ENCODE results near the gene PDE4DIP.
"Not testable (repeated sequence)": the region's sequence is repeated elsewhere in the genome, so short reads cannot be mapped to it uniquely, and the experiment has no call there.

The PDE4DIP gene

DNA sequence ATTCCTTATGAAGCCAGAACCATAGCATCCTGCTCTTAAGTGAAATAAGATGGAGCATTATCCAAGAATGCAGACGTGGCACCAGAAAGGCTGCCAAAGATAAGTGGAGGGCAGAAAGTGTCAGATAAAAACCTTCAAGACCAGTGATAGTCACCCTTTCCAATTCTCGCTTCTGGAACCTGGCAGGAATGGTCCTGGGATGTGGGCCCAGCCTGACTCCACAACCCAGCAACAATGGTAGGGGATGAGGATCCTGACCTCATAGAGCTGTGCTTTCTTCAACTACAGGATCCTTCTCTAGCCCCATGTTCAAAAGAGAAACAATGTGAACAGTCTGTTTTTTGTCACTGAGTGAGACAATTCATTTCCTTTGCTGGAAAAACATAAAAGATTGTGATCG is 145.2 kb downstream of the PDE4DIP start:
- not testable (repeated sequence) for DNase-seq

DNA sequence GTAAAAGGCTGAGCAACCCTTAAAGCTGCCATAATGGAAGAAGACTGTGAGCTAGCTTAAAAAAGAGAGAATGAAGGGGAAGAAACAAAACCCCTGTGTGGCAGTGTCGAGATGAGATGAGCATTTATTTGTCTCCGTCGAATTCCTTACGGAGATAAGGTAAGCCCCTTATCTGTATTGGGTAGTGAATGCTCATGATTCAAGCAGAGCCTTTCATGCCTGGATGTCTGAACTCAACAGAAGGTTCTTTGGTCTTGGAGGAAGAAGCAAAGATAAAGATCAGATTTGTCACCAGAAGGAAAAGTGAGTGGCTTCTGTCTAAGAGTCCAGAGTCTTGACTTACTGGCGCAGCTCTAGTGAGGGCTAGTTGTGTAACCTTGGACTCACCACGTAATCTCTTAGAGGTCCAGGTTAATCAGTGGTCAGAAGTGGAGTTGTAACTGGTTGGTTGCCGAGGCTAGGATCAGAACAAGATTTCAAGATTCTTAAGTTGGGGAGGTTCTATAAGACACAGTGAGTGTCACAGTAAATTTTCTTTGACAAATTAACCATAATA is 146.1 kb downstream of the PDE4DIP start:
- not testable (repeated sequence) for DNase-seq

- not testable (repeated sequence) for DNase-seq
These were observed 147.6 kb downstream of the PDE4DIP start for GRCh38 chr1:148991818-148992217.

GRCh38 chr1:148992364-148992763 is 148.1 kb downstream of the PDE4DIP start:
- not testable (repeated sequence) for DNase-seq

- DNase-seq = not testable (repeated sequence)
These were observed 152.4 kb downstream of the PDE4DIP start for GRCh38 chr1:148996449-148997224.

- not testable (repeated sequence) for DNase-seq
These were observed 153.2 kb downstream of the PDE4DIP start for GRCh38 chr1:148997405-148997804.

DNA sequence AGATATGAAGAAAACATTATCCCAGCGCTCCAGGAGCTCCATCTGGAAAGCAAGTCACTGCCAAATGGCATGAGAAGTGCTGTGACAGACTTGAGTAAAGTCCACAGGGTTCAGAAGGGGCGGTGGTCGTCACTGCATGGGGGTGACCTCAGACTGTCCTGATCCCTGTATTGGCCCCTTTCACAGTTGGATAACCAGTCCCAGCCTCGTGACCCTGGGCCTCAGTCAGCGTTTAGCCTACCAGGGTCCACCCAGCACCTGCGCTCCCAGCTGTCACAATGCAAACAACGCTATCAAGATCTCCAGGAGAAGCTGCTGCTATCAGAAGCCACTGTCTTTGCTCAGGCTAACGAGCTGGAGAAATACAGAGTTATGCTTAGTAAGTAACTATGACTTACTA is 158.4 kb downstream of the PDE4DIP start:
- DNase-seq = not testable (repeated sequence)

GRCh38 chr1:149008326-149008725 is 164.1 kb downstream of the PDE4DIP start:
- DNase-seq = not testable (repeated sequence)

DNA sequence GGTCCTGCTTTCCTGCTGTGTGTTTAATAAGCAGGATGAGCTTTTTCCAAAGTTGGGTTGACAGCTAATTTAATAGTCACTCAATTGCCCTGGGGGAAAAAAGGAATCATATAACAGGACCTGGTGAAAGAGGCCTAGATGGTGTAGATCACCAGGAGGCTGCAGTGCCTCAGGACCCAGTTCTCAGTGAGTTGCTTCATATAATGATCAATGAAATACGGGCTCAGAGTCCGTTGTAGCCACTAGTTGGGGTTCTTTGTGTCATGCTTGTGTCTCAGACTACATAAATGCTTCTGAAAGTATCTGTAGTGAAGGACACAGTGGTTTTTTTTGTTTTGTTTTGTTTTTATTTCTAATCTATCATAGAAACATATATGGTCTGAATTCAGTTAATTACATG is 164.5 kb downstream of the PDE4DIP start:
- not testable (repeated sequence) for DNase-seq

DNA sequence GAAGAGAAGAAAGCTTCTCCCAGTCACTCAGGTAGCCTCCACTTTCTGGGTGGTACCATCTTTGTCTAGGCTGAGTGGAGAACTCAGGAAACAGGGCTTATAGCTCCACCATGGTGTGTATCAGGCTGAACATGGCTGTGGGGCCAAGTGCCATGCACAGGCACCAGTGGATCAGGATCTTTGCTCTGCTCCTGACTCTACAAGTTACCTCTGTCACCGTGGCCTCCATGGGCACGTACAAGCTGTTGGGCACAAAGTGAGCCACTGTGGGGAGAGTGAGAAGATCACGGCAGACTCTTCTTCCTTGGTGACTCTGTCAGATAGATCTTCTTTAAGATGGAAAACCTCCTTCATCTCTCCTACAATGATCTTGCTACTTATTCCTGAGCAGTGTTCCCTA is 165.5 kb downstream of the PDE4DIP start:
- DNase-seq = not testable (repeated sequence)

DNA sequence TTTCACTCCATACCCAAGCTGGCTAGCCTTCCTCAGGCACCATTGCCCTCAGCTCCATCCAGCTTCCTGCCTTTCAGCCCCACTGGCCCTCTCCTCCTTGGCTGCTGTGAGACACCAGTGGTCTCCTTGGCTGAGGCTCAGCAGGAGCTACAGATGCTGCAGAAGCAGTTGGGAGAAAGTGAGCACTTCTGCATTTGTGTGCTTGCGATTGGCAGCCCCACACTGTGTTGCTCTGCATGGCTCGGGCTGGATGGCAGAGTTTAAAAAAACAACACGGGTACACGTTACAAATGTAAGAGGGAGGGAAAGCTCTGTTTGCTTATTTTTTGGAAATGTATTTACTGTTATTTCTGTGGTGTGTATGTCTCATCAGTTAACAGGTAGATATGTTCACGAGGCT is 168.4 kb downstream of the PDE4DIP start:
- not testable (repeated sequence) for DNase-seq

DNA sequence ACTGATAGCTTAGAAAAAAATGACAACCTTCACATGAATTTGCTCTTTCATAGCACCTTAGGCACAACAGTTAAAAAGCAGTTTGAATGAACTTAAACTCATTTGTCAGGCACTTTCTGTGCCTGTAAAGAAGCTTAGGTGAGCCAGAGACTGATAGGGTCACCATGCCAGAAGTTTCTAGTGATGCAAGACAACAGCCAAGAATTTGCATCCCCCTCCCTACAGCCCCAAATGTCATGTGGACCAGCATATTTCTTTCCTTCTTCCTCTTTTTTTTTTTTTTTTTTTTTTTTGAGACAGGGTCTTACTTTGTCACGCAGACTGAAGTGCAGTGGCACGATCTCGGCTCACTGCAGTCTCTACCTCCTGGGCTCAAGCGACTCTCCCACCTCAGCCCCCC is 169.3 kb downstream of the PDE4DIP start:
- not testable (repeated sequence) for DNase-seq

GRCh38 chr1:149015522-149015921 is 171.3 kb downstream of the PDE4DIP start:
- DNase-seq = not testable (repeated sequence)

DNA sequence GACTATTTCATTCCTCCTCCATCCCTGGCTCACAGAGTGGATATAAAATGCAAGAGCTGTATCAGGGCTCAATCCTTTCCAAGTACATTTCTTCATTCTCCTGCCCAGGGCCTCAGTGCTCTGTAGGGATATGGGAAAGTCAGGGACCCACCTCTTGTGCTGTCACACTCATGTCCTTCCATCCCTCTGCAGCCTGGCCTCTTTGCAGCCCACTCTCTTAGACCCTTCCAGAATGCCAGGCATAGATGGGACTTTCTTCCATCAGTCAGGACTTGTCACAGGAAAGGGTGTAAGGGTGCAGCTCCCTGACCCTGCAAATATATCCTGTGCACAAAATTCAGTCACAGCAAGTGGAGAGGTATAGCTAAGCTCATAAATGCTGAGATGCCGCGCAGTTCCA is 172.4 kb downstream of the PDE4DIP start:
- DNase-seq = not testable (repeated sequence)

DNA sequence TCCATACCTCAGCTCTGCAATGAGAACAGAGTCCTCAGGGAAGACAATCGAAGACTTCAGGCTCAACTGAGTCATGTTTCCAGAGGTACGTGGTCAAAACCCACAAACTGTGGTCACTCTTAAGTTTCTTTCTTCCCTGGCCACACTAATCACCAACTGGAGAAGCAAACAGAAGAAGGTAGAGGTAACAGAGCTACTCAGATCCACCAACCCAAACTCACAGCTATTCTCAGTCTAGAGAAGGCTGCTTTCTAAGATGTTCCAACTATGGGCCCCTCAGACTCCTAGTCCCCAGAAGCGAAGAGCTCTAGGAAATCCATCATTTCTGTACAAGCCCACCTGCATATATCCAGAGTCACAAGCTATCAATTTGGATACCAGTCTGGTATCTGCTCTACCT is 174.3 kb downstream of the PDE4DIP start:
- DNase-seq = not testable (repeated sequence)

DNA sequence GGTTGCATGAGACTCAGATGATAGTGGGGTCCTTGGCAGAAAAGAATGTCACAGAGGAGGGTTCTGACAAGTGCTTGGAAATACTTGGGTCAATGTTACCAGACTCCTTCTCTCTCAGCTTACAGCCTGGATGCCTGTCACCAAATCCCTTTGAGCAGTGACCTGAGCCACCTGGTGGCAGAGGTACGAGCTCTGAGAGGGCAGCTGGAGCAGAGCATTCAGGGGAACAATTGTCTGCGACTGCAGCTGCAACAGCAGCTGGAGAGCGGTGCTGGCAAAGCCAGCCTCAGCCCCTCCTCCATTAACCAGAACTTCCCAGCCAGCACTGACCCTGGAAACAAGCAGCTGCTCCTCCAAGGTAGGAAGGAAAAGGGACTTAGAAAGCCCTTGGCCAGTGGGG is 180.1 kb downstream of the PDE4DIP start:
- not testable (repeated sequence) for DNase-seq

- not testable (repeated sequence) for DNase-seq
These were observed 189.7 kb downstream of the PDE4DIP start for GRCh38 chr1:149033916-149034315.

GRCh38 chr1:149043056-149043455 is 198.8 kb downstream of the PDE4DIP start:
- not testable (repeated sequence) for DNase-seq

DNA sequence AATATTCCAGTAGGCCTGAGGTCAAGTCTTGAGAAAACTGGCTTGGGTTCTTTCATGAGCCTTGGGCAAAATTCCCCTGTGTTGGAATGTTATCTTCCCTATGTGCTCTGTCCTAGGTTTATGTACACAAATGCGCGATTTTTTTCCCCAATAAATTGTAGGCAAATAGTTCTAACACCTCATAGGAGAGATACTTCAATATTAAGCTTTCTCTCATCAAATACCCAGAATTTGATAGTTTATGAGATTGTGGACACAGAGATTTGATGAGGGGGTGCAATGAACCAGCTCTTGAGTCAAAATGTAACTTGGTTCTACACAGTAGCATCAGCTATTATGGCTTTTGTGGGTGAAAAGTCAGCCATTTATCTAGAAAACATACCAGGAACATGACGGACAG is 220.4 kb downstream of the PDE4DIP start:
- not testable (repeated sequence) for DNase-seq

DNA sequence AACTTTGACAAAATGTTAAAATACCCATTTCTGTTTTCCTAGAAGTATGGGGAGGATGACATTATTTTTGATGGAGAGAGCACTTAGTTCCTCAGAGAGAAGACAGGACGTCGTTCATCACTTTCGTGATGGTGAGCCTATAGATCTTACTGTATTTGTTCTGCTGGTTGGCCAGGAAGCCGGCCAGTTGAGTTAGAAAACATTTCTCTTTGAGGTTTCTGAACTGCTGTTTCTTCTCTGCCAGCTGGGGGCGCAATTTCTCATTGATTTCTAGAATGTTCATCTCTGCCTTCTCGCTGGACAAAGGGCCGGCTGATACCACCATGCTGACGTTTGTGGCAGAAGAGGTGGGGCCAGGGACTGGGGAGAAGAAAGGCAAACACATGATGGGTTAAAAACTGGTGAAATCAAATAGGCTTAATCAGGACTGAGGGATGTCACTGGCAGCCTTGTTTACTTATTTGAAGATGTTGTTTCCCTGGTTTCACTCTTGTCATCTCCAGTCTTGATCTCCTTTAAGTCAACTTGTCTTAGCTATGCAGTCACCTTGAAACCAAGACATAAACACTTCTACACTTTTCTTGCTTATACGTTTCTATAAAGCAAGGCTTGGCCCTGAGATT is 231.4 kb downstream of the PDE4DIP start:
- DNase-seq = not testable (repeated sequence)
